Transverse colon (tissue), 4 donors: ENCODE measurements around the gene KCNG4. TPM values are rescaled to one million over a fixed set of nuclear protein-coding genes. Genes with fewer than 3 reads are reported as not detected.

Experiments
- DNase-seq: peaks from one replicate; pipeline ENCODE4 v3.0.0-alpha.2; 2019
- H3K27ac ChIP-seq, 4 donors: fragments of 200-600 bp; sonication (generic); 2 replicates each; pipeline ENCODE4 v1.5.1; 2016 to 2018; ENCODE audit warnings: inconsistent platforms in 4 of 4
- H3K27me3 ChIP-seq: fragments of 200-600 bp; sonication (generic); 2 replicates; pipeline ENCODE4 v1.5.1; 2017; ENCODE audit warnings: inconsistent platforms
- H3K36me3 ChIP-seq, 4 donors: fragments of 200-600 bp; sonication (generic); 2 replicates each; pipeline ENCODE4 v1.5.1; 2017 to 2019; ENCODE audit warnings: inconsistent platforms in 4 of 4
- H3K4me1 ChIP-seq, 4 donors: fragments of 200-600 bp; sonication (generic); 2 replicates each; pipeline ENCODE4 v1.5.1; 2017 to 2020; ENCODE audit warnings: inconsistent platforms in 4 of 4
- H3K4me3 ChIP-seq, 4 donors: fragments of 200-600 bp; sonication (generic); 1 replicate in 1 of 4; 2 replicates in 3 of 4; pipeline versions ENCODE4 v1.5.1 to v1.6.1; 2017 to 2019; ENCODE audit warnings: inconsistent platforms in 4 of 4
- H3K9me3 ChIP-seq, 2 donors: fragments of 200-600 bp; sonication (generic); 2 replicates each; pipeline ENCODE4 v1.5.1; 2017 to 2019; ENCODE audit warnings: inconsistent platforms in 2 of 2
- CTCF ChIP-seq, 5 experiments: fragments of 200-600 bp in 3 of 5; fragments of 450-650 bp in 2 of 5; sonication (generic) in 3 of 5; IDR thresholded peaks; 1 replicate in 2 of 5; 2 replicates in 3 of 5; pipeline ENCODE4 v1.5.1; 2016 to 2017; ENCODE audit warnings: antibody characterized with exemption in 5 of 5, inconsistent platforms in 3 of 5, mild to moderate bottlenecking in 2 of 5, moderate library complexity in 1 of 5
- EP300 ChIP-seq: sonication (generic); formaldehyde crosslinking; IDR thresholded peaks from one replicate; pipeline ENCODE4 v1.6.1; 2017; ENCODE audit warnings: antibody characterized with exemption, low read depth
- POLR2A ChIP-seq: fragments of 450-650 bp; IDR thresholded peaks from one replicate; pipeline ENCODE4 v1.6.1; 2016; ENCODE audit warnings: antibody characterized with exemption, mild to moderate bottlenecking, moderate library complexity
- POLR2AphosphoS5 ChIP-seq, 3 donors: sonication (generic); formaldehyde crosslinking; IDR thresholded peaks; one replicate each; pipeline ENCODE4 v1.6.1; 2016; ENCODE audit warnings: antibody characterized with exemption in 3 of 3
- WGBS, 2 donors: methylation state at CpG; one replicate each; pipeline ENCODE4 v1.1.5; 2018; ENCODE audit warnings: low coverage in 1 of 2; 5-methylcytosine and 5-hydroxymethylcytosine counted together
- in situ Hi-C, 4 donors: fragments of 200-750 bp; cut with MboI; loops; one replicate each; pipeline versions ENCODE4 v1.15.0 to v1.15.1; 2017; ENCODE audit warnings: low sequenced_read_pairs in 3 of 4, low pct_ligation_motif_present in 1 of 4, low pct_unique_long_range_greater_than_20kb in 1 of 4
- intact Hi-C: fragments of 100-400 bp; cut with DNase I; formaldehyde crosslinking; loops from one replicate; pipeline ENCODE4 v1.15.1; 2023; ENCODE audit warnings: low total_unique reads
- total RNA-seq, 4 donors: library from RNA; depleted of rRNA; stranded (reverse); fragments of >200 nt; gene quantifications; one replicate each; pipeline ENCODE4 v1.1.0, GENCODE V29; 2016

KCNG4 gene
- total RNA-seq, 4 donors from 2014 or later: not detected

GRCh38 chr16:84214451-84215066 lies 25.3 kb downstream of the KCNG4 start:
- intact Hi-C loops (no loop called here), in situ Hi-C loops (no loop called here)
- Histone ChIP-seq H3K36me3 (no peaks in the 10 kb centered on the region), H3K27ac (no peak overlapping the region), H3K9me3 (no peaks in the 10 kb centered on the region), H3K4me3 (no peak overlapping the region), H3K4me1 (no peaks in the 10 kb centered on the region), H3K27me3 (no peaks in the 10 kb centered on the region)
- WGBS, 2 donors: 76% methylated on average over 15 of the region's 15 CpGs; no CpG with 5 or more reads in 1 of the 2 donors
- no peak for DNase-seq
- TF ChIP-seq CTCF (IDR thresholded peaks at IDR 0.05) (no peak), POLR2A (no peak), POLR2AphosphoS5 (IDR thresholded peaks at IDR 0.05) (no peak), EP300 (no peak)

- H3K27me3 ChIP-seq: no peaks in the 10 kb centered on the region
- in situ Hi-C loops: no loop called here
- no peak overlapping the region for H3K4me3 ChIP-seq
- H3K4me1 ChIP-seq: no peaks in the 10 kb centered on the region
- no peak overlapping the region for H3K27ac ChIP-seq
- 82 to 83% methylated on average over 2 to 4 of the region's 4 CpGs for WGBS, 2 donors
- no peaks in the 10 kb centered on the region for H3K36me3 ChIP-seq
- intact Hi-C loops: no loop called here
- no peaks in the 10 kb centered on the region for H3K9me3 ChIP-seq
- DNase-seq: no peak
- no peak for TF ChIP-seq CTCF (IDR thresholded peaks at IDR 0.05)
- no peak for TF ChIP-seq POLR2AphosphoS5 (IDR thresholded peaks at IDR 0.05)
- TF ChIP-seq POLR2A: no peak
- no peak for TF ChIP-seq EP300
Observed at GRCh38 chr16:84212631-84213030, 27.2 kb downstream of the KCNG4 start.

- H3K36me3 ChIP-seq: no peaks in the 10 kb centered on the region
- no peaks in the 10 kb centered on the region for H3K27me3 ChIP-seq
- in situ Hi-C loops: no loop called here
- H3K9me3 ChIP-seq: no peaks in the 10 kb centered on the region
- H3K27ac ChIP-seq: no peak overlapping the region
- no peak for TF ChIP-seq POLR2AphosphoS5 (IDR thresholded peaks at IDR 0.05)
- TF ChIP-seq POLR2A: no peak
- TF ChIP-seq CTCF (IDR thresholded peaks at IDR 0.05): no peak
- no peak for TF ChIP-seq EP300
- no peak overlapping the region for H3K4me3 ChIP-seq
- WGBS, 2 donors: 25 to 42% methylated on average over 2 to 4 of the region's 4 CpGs
- intact Hi-C loops: no loop called here
- no peaks in the 10 kb centered on the region for H3K4me1 ChIP-seq
- DNase-seq: no peak
Observed at GRCh38 chr16:84212154-84212553, 27.7 kb downstream of the KCNG4 start.

- Histone ChIP-seq H3K4me1 (no peaks in the 10 kb centered on the region), H3K4me3 (no peak overlapping the region), H3K27me3 (no peaks in the 10 kb centered on the region), H3K36me3 (no peaks in the 10 kb centered on the region), H3K9me3 (no peaks in the 10 kb centered on the region), H3K27ac (no peak overlapping the region)
- TF ChIP-seq EP300: no peak
- TF ChIP-seq POLR2AphosphoS5 (IDR thresholded peaks at IDR 0.05): no peak
- no peak for TF ChIP-seq POLR2A
- TF ChIP-seq CTCF (IDR thresholded peaks at IDR 0.05): no peak
- no peak for DNase-seq
- WGBS, 2 donors: 74 to 80% methylated on average over 2 of the region's 2 CpGs
- intact Hi-C loops (no loop called here), in situ Hi-C loops (no loop called here)
Observed at GRCh38 chr16:84209989-84210388, 29.8 kb downstream of the KCNG4 start.
